Fibroblast of pulmonary artery (primary cell): Measurements from ENCODE around the gene CBX8.
A peak's percentile ranks its signal among the peaks of the same experiment; 100 is the strongest.

Experiments used
- DNase-seq: peaks from one replicate; pipeline ENCODE4 v3.0.0-alpha.2; 2010; ENCODE audit warnings: low read depth
- H3K4me3 ChIP-seq: replicated peaks from 2 replicates; pipeline ENCODE4 v1.5.1; 2011; ENCODE audit warnings: low read depth, mild to moderate bottlenecking, control low read depth, low read length, moderate library complexity
- CTCF ChIP-seq: IDR thresholded peaks from 2 replicates; pipeline ENCODE4 v1.5.1; 2011; ENCODE audit warnings: mild to moderate bottlenecking, control low read depth, low read length, inconsistent platforms; ENCODE audit errors: missing control alignments

Gene CBX8

GRCh38 chr17:79783891-79784290 is 13.0 kb downstream of the CBX8 start:
- no peak for TF ChIP-seq CTCF
- DNase-seq, result no peak
- H3K4me3 ChIP-seq, result no peak overlapping the region

GRCh38 chr17:79781736-79782575 is 14.9 kb downstream of the CBX8 start:
- DNase-seq, result no peak
- TF ChIP-seq CTCF, result no peak
- no peak overlapping the region for H3K4me3 ChIP-seq

GRCh38 chr17:79781012-79781650 is 15.7 kb downstream of the CBX8 start:
- no peak for TF ChIP-seq CTCF

GRCh38 chr17:79779661-79780365 is 17.1 kb downstream of the CBX8 start:
- H3K4me3 ChIP-seq, result no peak overlapping the region
- DNase-seq, result no peak

More at GRCh38 chr17:79781012-79781650, 15.7 kb downstream of the CBX8 start:
- no peak overlapping the region for H3K4me3 ChIP-seq
- DNase-seq, result no peak

GRCh38 chr17:79779084-79779529 is 17.8 kb downstream of the CBX8 start:
- TF ChIP-seq CTCF, result no peak
- H3K4me3 ChIP-seq, result peak overlapping the region; percentile 57
- DNase-seq, result no peak

More at GRCh38 chr17:79779661-79780365, 17.1 kb downstream of the CBX8 start:
- TF ChIP-seq CTCF, result no peak

- DNase-seq, result no peak
- peak overlapping the region; percentile 57 for H3K4me3 ChIP-seq
Observed at GRCh38 chr17:79778504-79779083, 18.3 kb downstream of the CBX8 start.

More at GRCh38 chr17:79778504-79779083, 18.3 kb downstream of the CBX8 start:
- no peak for TF ChIP-seq CTCF
